Stimulated activated naive CD4-positive, alpha-beta T cell (primary cell): ENCODE results near the gene RORC.
A peak's percentile ranks its signal among the peaks of the same experiment; 100 is the strongest.
"Not testable (repeated sequence)": the region's sequence is repeated elsewhere in the genome, so short reads cannot be mapped to it uniquely, and the experiment has no call there.

ENCODE experiments used
- DNase-seq, 6 experiments: peaks; one replicate each; lab custom pipeline; 2025; lab: John Stamatoyannopoulos, UW

The RORC gene

GRCh38 chr1:151774256-151774922 is 57.2 kb downstream of the RORC start:
- no peak for DNase-seq

GRCh38 chr1:151773702-151774101 is 57.9 kb downstream of the RORC start:
- no peak for DNase-seq

- not testable (repeated sequence) for DNase-seq
Observed at GRCh38 chr1:151769270-151769669, 62.3 kb downstream of the RORC start.

DNA sequence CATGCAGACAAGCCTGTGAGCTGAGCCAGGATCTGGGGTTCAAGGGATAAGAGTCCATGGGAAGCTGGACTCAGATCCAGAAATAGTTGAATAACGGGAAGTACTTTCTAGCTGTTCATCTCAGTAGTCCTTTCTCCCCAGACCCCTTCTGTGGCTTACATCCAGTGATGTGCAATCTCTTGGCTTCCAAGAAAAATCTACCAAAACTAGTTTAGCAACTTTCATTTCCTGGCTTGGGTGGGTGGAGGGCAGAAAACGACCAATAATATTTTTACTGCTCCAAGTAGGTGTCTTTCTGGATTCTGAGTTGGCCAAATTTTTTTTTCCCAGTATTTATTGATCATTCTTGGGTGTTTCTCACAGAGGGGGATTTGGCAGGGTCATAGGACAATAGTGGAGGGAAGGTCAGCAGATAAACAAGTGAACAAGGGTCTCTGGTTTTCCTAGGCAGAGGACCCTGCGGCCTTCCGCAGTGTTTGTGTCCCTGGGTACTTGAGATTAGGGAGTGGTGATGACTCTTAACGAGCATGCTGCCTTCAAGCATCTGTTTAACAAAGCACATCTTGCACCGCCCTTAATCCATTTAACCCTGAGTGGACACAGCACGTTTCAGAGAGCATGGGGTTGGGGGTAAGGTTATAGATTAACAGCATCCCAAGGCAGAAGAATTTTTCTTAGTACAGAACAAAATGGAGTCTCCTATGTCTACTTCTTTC is 63.1 kb downstream of the RORC start:
- not testable (repeated sequence) for DNase-seq

GRCh38 chr1:151763990-151764389 is 67.6 kb downstream of the RORC start:
- no peak for DNase-seq

DNA sequence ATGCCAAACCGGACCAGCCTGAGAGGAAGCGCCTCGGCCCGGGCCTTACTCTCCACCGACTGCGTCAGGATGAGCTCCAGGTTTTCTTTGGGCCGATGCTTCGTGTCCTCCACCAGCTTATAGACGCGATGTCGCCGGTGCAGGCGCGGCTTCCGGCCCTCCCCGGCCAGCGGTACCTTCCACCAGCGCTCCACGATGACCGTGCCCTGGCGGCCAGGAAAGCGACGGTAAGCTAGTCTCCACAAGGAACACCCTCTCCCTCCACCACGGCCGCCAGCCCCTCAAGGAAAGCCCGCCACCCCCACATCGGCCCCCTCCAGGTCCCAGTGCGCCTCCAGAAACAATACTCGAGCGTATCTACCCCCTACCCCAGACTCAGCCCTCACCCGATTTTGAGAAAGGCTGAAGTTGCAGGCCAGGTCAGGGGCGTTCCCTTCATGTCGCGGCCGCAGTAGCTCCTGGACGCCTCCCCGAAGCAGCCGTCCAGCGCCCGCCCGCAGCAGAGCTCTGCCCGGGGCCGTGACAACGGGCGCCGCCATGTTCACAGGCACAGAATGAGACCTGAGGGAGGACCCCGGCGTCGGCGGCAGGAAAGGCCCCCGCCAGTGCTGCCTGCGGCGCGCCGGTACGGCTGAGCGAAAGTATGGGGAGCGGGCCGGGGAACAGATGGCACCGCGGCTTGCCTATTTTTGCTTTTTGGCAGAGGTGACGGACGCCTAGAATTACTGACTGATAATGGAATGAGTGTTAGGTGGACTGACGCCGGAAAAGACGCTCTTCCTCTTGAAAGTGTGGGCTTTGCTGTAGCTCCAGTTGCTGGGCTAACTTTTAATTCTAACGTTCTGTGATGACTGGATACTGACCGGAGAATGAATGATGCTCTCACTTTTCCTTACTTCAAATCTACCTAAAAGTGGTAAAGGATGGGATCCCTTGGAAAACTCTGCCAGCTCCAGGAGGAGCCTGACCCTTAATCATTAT is 68.4 kb downstream of the RORC start, which contains the start of gene MRPL9:
Gene MRPL9, minus strand, starts transcription at position 556 of the 981 bp plus-strand sequence. Its CDS starts 17 bp downstream, at position 539.
- DNase-seq = peak; percentile 66 to 86 (median 74)

- no peak for DNase-seq
Observed at GRCh38 chr1:151760597-151761385, 70.8 kb downstream of the RORC start.

DNA sequence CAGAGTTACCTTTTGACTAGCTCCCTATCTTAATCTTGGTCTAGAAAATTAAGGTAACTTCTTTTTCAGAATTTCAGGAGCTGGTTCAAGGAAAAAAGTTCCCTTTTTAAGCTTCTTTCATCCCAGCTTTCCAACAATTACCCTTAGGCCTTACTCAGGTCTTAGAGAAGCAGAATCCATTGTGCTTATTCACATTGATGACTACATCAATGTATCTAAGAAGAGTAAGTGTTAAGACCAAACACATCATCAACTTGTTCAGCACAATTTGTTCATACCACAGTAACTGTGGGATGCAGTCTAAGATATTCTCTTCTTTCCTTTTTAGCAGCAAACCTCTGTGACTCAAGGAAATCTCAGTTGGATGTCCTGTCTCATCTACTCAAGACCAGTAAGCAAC is 72.4 kb downstream of the RORC start:
- DNase-seq = no peak

- DNase-seq = no peak
Observed at GRCh38 chr1:151756291-151756690, 75.3 kb downstream of the RORC start.
